Skeletal muscle tissue (tissue), 4 donors: ENCODE data around the gene ZNHIT2. TPM values are rescaled to one million over a fixed set of nuclear protein-coding genes. Genes with fewer than 3 reads are reported as not detected.

ENCODE experiments used
- H3K27ac ChIP-seq: one replicate; pipeline ENCODE4 v1.7.0; 2013; ENCODE audit warnings: mild to moderate bottlenecking, low read depth, low read length, inconsistent platforms
- H3K27me3 ChIP-seq, 3 donors: one replicate each; pipeline ENCODE4 v1.7.0; 2013; ENCODE audit warnings: low read length in 3 of 3; ENCODE audit not compliant: control insufficient read depth in 3 of 3, insufficient read depth in 3 of 3
- H3K36me3 ChIP-seq, 3 donors: one replicate each; pipeline ENCODE4 v1.7.0; 2013; ENCODE audit warnings: low read length in 3 of 3; ENCODE audit not compliant: control insufficient read depth in 3 of 3, insufficient read depth in 3 of 3
- H3K4me1 ChIP-seq, 3 donors: one replicate each; pipeline ENCODE4 v1.7.0; 2013; ENCODE audit warnings: low read length in 3 of 3, mild to moderate bottlenecking in 3 of 3; ENCODE audit not compliant: control insufficient read depth in 3 of 3, insufficient read depth in 3 of 3
- H3K4me3 ChIP-seq, 3 donors: one replicate each; pipeline ENCODE4 v1.7.0; 2013; ENCODE audit warnings: low read length in 3 of 3
- H3K9ac ChIP-seq, 3 donors: one replicate each; pipeline ENCODE4 v1.7.0; 2013; ENCODE audit warnings: low read length in 3 of 3, mild to moderate bottlenecking in 3 of 3, moderate library complexity in 2 of 3, low read depth in 1 of 3
- H3K9me3 ChIP-seq, 3 donors: one replicate each; pipeline ENCODE4 v1.7.0; 2013; ENCODE audit warnings: low read length in 3 of 3; ENCODE audit not compliant: control insufficient read depth in 3 of 3
- total RNA-seq: library from RNA; depleted of rRNA; stranded (reverse); fragments of >200 nt; gene quantifications from one replicate; pipeline ENCODE4 v1.2.3, GENCODE V29; 2014
- donor health status: Osteomylitis.

Gene ZNHIT2
- total RNA-seq, 1 donor from 2014 or later = 4.2 TPM

GRCh38 chr11:65134952-65135632 is 17.6 kb upstream of the ZNHIT2 start:
- Histone ChIP-seq H3K9me3 (no peaks in the 10 kb centered on the region), H3K27me3 (no peaks in the 10 kb centered on the region), H3K9ac (peak overlapping the region; percentile 99 to 100 (median 99)), H3K4me1 (peaks cover 35 to 55% (median 35%) of the 10 kb centered on the region in 3 donors), H3K4me3 (peak overlapping the region; percentile 93 to 98 (median 94)), H3K27ac (peak overlapping the region; percentile 100), H3K36me3 (peaks cover 28 to 33% (median 30%) of the 10 kb centered on the region in 3 donors)

DNA sequence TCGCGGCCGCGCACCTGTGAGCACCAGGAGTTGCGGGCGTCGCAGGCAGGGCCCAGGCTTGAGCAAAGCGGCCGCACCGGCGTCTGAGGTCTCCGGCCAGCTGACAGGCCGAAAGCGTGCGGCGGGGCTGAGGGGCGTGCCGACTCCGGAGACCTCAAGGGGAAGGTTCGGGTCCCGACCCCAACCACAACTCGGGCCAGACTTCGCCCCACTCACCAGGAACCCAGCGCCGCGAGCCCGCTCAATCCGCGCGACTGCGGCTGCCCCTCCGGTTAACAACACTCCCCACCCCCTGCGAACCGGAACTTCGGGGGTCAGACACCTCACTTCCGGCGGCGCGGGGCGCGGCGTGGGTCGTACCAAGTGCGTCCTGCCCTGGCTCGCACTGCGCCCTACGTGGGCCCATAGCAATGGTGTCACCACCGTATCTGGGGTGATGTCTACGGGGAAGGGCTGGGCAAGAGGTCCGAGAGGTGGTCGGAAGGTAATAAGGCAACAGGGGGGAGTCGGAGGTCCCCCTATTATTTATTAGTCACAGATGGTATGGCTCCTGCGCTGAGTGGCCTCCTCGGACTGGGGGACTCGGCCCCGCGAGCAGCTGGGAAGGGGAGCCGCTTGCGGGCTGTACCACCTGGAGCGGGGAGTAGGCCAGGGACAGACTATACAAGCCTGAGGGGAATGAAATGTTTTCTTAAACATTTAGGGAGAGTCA is 16.9 kb upstream of the ZNHIT2 start, which contains the start of gene SYVN1:
Gene SYVN1 (minus strand): TSS at position 280 of the 712 bp plus-strand sequence. CDS start 918 bp downstream, outside the sequence.
- Histone ChIP-seq H3K9me3 (no peaks in the 10 kb centered on the region), H3K36me3 (peaks cover 35 to 39% (median 37%) of the 10 kb centered on the region in 3 donors), H3K4me1 (peaks cover 35 to 57% (median 35%) of the 10 kb centered on the region in 3 donors), H3K9ac (peak within 1 kb of the TSS; percentile 99 to 100 (median 99)), H3K27ac (peak within 1 kb of the TSS; percentile 100), H3K27me3 (no peaks in the 10 kb centered on the region), H3K4me3 (peak within 1 kb of the TSS; percentile 93 to 98 (median 94))

DNA sequence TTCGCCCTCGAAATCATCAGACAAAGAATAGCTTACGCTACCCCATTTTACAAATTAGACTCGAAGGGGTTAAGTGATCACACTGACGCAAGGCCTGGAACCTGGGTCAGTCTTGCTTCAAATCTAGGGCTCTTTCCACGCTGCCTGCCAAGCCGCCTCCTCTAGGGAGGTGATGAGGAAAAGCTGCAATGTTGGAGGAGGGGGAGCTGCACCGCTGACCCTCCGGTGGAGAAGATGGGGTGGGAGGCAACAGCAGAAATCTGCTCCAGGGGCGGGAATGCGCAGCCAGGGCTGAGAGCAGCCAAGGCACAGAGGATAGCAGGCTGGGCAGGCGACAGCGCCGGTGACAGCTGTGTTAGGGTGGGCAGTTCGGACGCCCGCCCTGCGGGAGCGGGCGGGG is 16.2 kb upstream of the ZNHIT2 start:
- Histone ChIP-seq H3K27me3 (no peaks in the 10 kb centered on the region), H3K4me1 (peaks cover 35 to 57% (median 35%) of the 10 kb centered on the region in 3 donors), H3K36me3 (peaks cover 42 to 46% (median 42%) of the 10 kb centered on the region in 3 donors), H3K9ac (peak overlapping the region; percentile 99 to 100 (median 99)), H3K9me3 (no peaks in the 10 kb centered on the region), H3K27ac (peak overlapping the region; percentile 100), H3K4me3 (peak overlapping the region; percentile 93 to 98 (median 94))

GRCh38 chr11:65132988-65133700 is 15.6 kb upstream of the ZNHIT2 start:
- peaks cover 48 to 51% (median 48%) of the 10 kb centered on the region in 3 donors for H3K36me3 ChIP-seq
- peak overlapping the region; percentile 100 for H3K27ac ChIP-seq
- no peaks in the 10 kb centered on the region for H3K27me3 ChIP-seq
- H3K4me3 ChIP-seq = peak overlapping the region; percentile 93 to 98 (median 94)
- H3K9me3 ChIP-seq = no peaks in the 10 kb centered on the region
- H3K4me1 ChIP-seq = peaks cover 35 to 57% (median 35%) of the 10 kb centered on the region in 3 donors
- peak overlapping the region; percentile 99 to 100 (median 99) for H3K9ac ChIP-seq

- Histone ChIP-seq H3K36me3 (peaks cover 54 to 56% (median 54%) of the 10 kb centered on the region in 3 donors), H3K27me3 (no peaks in the 10 kb centered on the region), H3K9me3 (no peaks in the 10 kb centered on the region), H3K9ac (peak overlapping the region; percentile 8 to 100 (median 99)), H3K4me1 (peaks cover 35 to 57% (median 35%) of the 10 kb centered on the region in 3 donors), H3K4me3 (peak overlapping the region in 1 of 3 donors; percentile 93), H3K27ac (peak overlapping the region; percentile 100)
These were observed 14.9 kb upstream of the ZNHIT2 start for GRCh38 chr11:65132238-65132987.

DNA sequence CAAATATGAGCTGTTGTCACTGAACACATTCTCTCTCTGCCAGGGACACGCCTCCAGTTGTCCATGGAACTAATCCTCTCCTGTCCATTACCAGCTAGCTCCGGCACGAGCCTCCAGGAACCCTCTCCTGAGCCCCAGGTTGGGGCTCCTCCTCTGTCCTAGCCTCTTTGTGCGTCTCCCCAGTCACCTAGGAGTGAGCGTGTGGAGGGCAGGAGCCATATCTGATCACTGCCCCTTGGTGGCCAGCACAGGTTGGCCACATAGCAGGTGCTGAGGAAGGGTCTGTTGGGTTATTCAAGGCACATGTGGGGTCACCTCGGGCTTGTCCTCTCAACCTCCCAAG is 14.4 kb upstream of the ZNHIT2 start:
- no peak overlapping the region for H3K27ac ChIP-seq
- H3K36me3 ChIP-seq = peaks cover 59% of the 10 kb centered on the region in 3 donors
- no peaks in the 10 kb centered on the region for H3K9me3 ChIP-seq
- peak overlapping the region in 1 of 3 donors; percentile 8 for H3K9ac ChIP-seq
- no peaks in the 10 kb centered on the region for H3K27me3 ChIP-seq
- H3K4me1 ChIP-seq = peaks cover 35 to 57% (median 35%) of the 10 kb centered on the region in 3 donors
- H3K4me3 ChIP-seq = no peak overlapping the region

DNA sequence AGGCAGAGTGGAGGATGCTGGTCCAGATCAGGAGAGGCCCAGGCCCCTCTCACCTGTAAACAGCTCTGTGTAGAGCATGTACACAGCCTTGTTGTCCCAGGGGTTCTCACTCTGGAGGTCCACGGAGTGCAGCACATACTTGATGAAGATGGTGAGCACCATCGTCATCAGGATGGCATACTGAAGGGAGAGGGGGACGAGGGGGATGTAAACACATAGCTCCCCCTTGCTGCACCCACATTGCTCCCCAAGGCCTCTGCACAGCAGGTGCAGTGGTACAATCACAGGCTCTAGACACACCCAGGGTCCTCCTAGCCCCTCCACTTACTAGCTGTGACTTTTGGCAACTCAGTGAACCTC is 13.9 kb upstream of the ZNHIT2 start:
- Histone ChIP-seq H3K4me1 (peaks cover 35 to 54% (median 35%) of the 10 kb centered on the region in 3 donors), H3K27me3 (no peaks in the 10 kb centered on the region), H3K9ac (no peak overlapping the region), H3K4me3 (no peak overlapping the region), H3K36me3 (peaks cover 62 to 64% (median 63%) of the 10 kb centered on the region in 3 donors), H3K27ac (no peak overlapping the region), H3K9me3 (no peaks in the 10 kb centered on the region)

DNA sequence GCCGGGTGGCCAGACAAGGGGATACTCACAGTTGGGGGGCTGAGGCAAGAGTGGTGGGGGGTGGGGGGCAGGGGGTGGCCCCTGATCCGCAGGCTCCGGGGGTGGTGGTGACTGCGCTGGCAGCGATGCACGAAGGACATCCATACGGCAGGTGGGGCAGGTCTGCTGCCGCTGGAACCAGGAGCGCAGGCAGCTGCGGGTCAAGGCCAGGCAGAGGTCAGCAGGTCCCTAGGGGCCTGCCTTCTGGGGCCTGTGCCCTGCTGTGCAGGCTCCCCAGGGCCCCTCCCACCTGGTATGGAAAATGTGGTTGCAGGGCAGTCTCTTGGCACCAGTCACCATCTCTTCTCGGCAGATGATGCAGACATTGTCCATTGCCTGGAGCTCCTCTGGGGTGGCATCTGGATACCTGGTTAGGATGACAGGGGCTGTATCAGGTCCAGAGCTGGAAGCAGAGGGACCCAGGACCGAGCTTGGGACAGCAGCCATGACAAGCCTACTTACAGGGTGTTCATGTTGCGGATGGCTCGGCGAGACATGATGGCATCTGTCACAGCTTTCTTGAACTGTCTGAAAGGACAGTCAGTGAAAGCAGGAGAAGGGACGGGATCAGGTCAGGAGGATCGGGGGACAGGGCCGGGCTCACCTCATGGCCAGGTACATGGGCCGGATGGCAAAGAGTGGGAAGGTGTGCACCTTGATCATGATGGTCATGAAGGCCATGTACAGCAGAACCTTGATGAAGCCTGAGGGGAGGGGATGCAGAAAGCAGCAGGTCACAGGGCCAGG is 13.3 kb upstream of the ZNHIT2 start:
- no peaks in the 10 kb centered on the region for H3K9me3 ChIP-seq
- no peak overlapping the region for H3K27ac ChIP-seq
- no peak overlapping the region for H3K4me3 ChIP-seq
- H3K9ac ChIP-seq = no peak overlapping the region
- no peaks in the 10 kb centered on the region for H3K27me3 ChIP-seq
- H3K4me1 ChIP-seq = peaks cover 31 to 48% (median 33%) of the 10 kb centered on the region in 3 donors
- peaks cover 66 to 70% (median 68%) of the 10 kb centered on the region in 3 donors for H3K36me3 ChIP-seq
